NAMALWA (cell line): ENCODE data around the gene TNRC6B.
"Not testable (repeated sequence)": the region's sequence is repeated elsewhere in the genome, so short reads cannot be mapped to it uniquely, and the experiment has no call there.

Source experiments
- DNase-seq: peaks from one replicate; pipeline ENCODE4 v3.0.0-alpha.2; 2015; ENCODE audit warnings: low spot score

The TNRC6B gene

GRCh38 chr22:40177738-40178416 lies at the start of gene TNRC6B:
TSS of gene TNRC6B (plus strand) at chr22:40177925. CDS start at chr22:40178136, 211 bp downstream.
- peak; percentile 99 for DNase-seq

- peak; percentile 66 for DNase-seq
Measured at GRCh38 chr22:40128989-40129388, 48.7 kb upstream of the TNRC6B start.

- no peak for DNase-seq
Measured at GRCh38 chr22:40137132-40137531, 40.6 kb upstream of the TNRC6B start.

GRCh38 chr22:40138866-40139265 lies 38.9 kb upstream of the TNRC6B start:
- no peak for DNase-seq

GRCh38 chr22:40147388-40148176 lies 30.1 kb upstream of the TNRC6B start:
- DNase-seq = no peak

GRCh38 chr22:40153192-40153591 lies 24.5 kb upstream of the TNRC6B start:
- DNase-seq = no peak

GRCh38 chr22:40153705-40154104 lies 24.0 kb upstream of the TNRC6B start:
- no peak for DNase-seq

- DNase-seq = no peak
Measured at GRCh38 chr22:40156001-40156516, 21.7 kb upstream of the TNRC6B start.

- not testable (repeated sequence) for DNase-seq
Measured at GRCh38 chr22:40156682-40157081, 21.0 kb upstream of the TNRC6B start.

- no peak for DNase-seq
Measured at GRCh38 chr22:40157330-40157945, 20.3 kb upstream of the TNRC6B start.

GRCh38 chr22:40161194-40161593 lies 16.5 kb upstream of the TNRC6B start:
- no peak for DNase-seq

- DNase-seq = not testable (repeated sequence)
Measured at GRCh38 chr22:40165537-40165936, 12.2 kb upstream of the TNRC6B start.

- DNase-seq = no peak
Measured at GRCh38 chr22:40175611-40176244, 2.0 kb upstream of the TNRC6B start.

- peak; percentile 63 for DNase-seq
Measured at GRCh38 chr22:40176921-40177737, 596 bp upstream of the TNRC6B start.

- peak; percentile 89 for DNase-seq
Measured at GRCh38 chr22:40178417-40179409, 988 bp downstream of the TNRC6B start.

- DNase-seq = no peak
Measured at GRCh38 chr22:40179526-40179925, 1.8 kb downstream of the TNRC6B start.

GRCh38 chr22:40180403-40180802 lies 2.7 kb downstream of the TNRC6B start:
- DNase-seq = no peak

GRCh38 chr22:40181323-40181722 lies 3.6 kb downstream of the TNRC6B start:
- DNase-seq = no peak

GRCh38 chr22:40182231-40182835 lies 4.6 kb downstream of the TNRC6B start:
- DNase-seq = no peak
